HL-60 (cell line): ENCODE results near the gene ATP1A4.

Experiments used
- CTCF ChIP-seq: IDR thresholded peaks from one replicate; pipeline ENCODE4 v1.5.1; 2011; ENCODE audit warnings: low read length, control low read depth, inconsistent platforms; ENCODE audit not compliant: insufficient read depth
- GABPA ChIP-seq: IDR thresholded peaks from 2 replicates; pipeline ENCODE4 v1.6.1; 2012; ENCODE audit warnings: low read depth
- POLR2AphosphoS5 ChIP-seq: IDR thresholded peaks from 2 replicates; pipeline ENCODE4 v1.6.1; 2012; ENCODE audit warnings: low read depth
- REST ChIP-seq: IDR thresholded peaks from 2 replicates; pipeline ENCODE4 v1.6.1; 2012; ENCODE audit warnings: low read depth; ENCODE audit not compliant: insufficient replicate concordance

- TF ChIP-seq POLR2AphosphoS5 (no peak), CTCF (no peak), REST (no peak), GABPA (no peak)
Measured at GRCh38 chr1:160206421-160207117, 55.2 kb downstream of the ATP1A4 start.
